Astrocyte (in vitro differentiated cells and primary cell): ENCODE data around the gene CXCR5. TPM values are rescaled to one million over a fixed set of nuclear protein-coding genes. Genes with fewer than 3 reads are reported as not detected.

Experiments used
- DNase-seq: peaks from one replicate; pipeline ENCODE4 v3.0.0-alpha.2; 2010; ENCODE audit warnings: low read depth
- FAIRE-seq: peaks from 2 replicates; lab custom pipeline; 2011; peaks lifted over from hg19 to GRCh38; lab: Jason Lieb, UNC
- H2AFZ ChIP-seq: 2 replicates; pipeline ENCODE4 v1.6.0; 2012; ENCODE audit warnings: low read depth, low read length, inconsistent platforms
- H3K27ac ChIP-seq: 2 replicates; pipeline ENCODE4 v1.5.1; 2011; ENCODE audit warnings: low read depth, low read length, inconsistent platforms
- H3K27me3 ChIP-seq: 2 replicates; pipeline ENCODE4 v1.6.0; 2011; ENCODE audit warnings: low read length, inconsistent platforms; ENCODE audit not compliant: insufficient read depth
- H3K36me3 ChIP-seq: 2 replicates; pipeline ENCODE4 v1.5.1; 2011; ENCODE audit warnings: low read length, inconsistent platforms; ENCODE audit not compliant: insufficient read depth
- H3K4me1 ChIP-seq: 2 replicates; pipeline ENCODE4 v1.5.1; 2011; ENCODE audit warnings: low read length, inconsistent platforms; ENCODE audit not compliant: insufficient read depth
- H3K4me2 ChIP-seq: 2 replicates; pipeline ENCODE4 v1.6.0; 2012; ENCODE audit warnings: low read length, inconsistent platforms
- H3K4me3 ChIP-seq: 2 replicates; pipeline ENCODE4 v1.5.1; 2011; ENCODE audit warnings: low read depth, mild to moderate bottlenecking, low read length, inconsistent platforms; ENCODE audit not compliant: insufficient read depth
- H3K79me2 ChIP-seq: 2 replicates; pipeline ENCODE4 v1.6.0; 2012; ENCODE audit warnings: mild to moderate bottlenecking, low read length, inconsistent platforms; ENCODE audit not compliant: insufficient read depth
- H3K9ac ChIP-seq: 2 replicates; pipeline ENCODE4 v1.6.0; 2012; ENCODE audit warnings: mild to moderate bottlenecking, low read length, inconsistent platforms
- H3K9me3 ChIP-seq: 2 replicates; pipeline ENCODE4 v1.5.1; 2012; ENCODE audit warnings: low read depth, mild to moderate bottlenecking, low read length, inconsistent platforms; ENCODE audit not compliant: insufficient read depth
- H4K20me1 ChIP-seq: 2 replicates; pipeline ENCODE4 v1.6.0; 2012; ENCODE audit warnings: low read length, inconsistent platforms; ENCODE audit not compliant: insufficient read depth
- H3K27ac Mint-ChIP-seq: one replicate; pipeline ENCODE4 v1.8.0; 2021; ENCODE audit warnings: mild to moderate bottlenecking, mixed read lengths; ENCODE audit not compliant: unreplicated experiment
- H3K27me3 Mint-ChIP-seq: one replicate; pipeline ENCODE4 v1.8.0; 2021; ENCODE audit warnings: low read depth, mixed read lengths; ENCODE audit not compliant: unreplicated experiment
- H3K36me3 Mint-ChIP-seq: one replicate; pipeline ENCODE4 v1.8.0; 2021; ENCODE audit warnings: low read depth, mixed read lengths; ENCODE audit not compliant: unreplicated experiment
- H3K4me1 Mint-ChIP-seq: one replicate; pipeline ENCODE4 v1.8.0; 2021; ENCODE audit warnings: low read depth, mixed read lengths; ENCODE audit not compliant: unreplicated experiment
- H3K4me3 Mint-ChIP-seq: one replicate; pipeline ENCODE4 v1.8.0; 2021; ENCODE audit warnings: mild to moderate bottlenecking, moderate library complexity, mixed read lengths; ENCODE audit not compliant: unreplicated experiment
- H3K9me3 Mint-ChIP-seq: one replicate; pipeline ENCODE4 v1.8.0; 2021; ENCODE audit warnings: mild to moderate bottlenecking, mixed read lengths; ENCODE audit not compliant: unreplicated experiment
- EZH2 ChIP-seq: IDR thresholded peaks from 2 replicates; pipeline ENCODE4 v1.6.1; 2012; ENCODE audit warnings: mild to moderate bottlenecking, low read length, inconsistent platforms; ENCODE audit not compliant: insufficient read depth
- total RNA-seq: library from RNA; stranded (reverse); gene quantifications from 2 replicates; pipeline ENCODE4 v1.2.1, GENCODE V29; 2021
- TF ChIP-seq, protein P1 (sequence below): IDR thresholded peaks from 2 replicates; pipeline ENCODE4 v1.5.1; 2011; ENCODE audit warnings: low read depth, mild to moderate bottlenecking, inconsistent platforms, low read length, moderate library complexity; ENCODE audit not compliant: insufficient read depth

Gene CXCR5
- total RNA-seq, 1 donor from 2014 or later = 0.07 TPM

DNA sequence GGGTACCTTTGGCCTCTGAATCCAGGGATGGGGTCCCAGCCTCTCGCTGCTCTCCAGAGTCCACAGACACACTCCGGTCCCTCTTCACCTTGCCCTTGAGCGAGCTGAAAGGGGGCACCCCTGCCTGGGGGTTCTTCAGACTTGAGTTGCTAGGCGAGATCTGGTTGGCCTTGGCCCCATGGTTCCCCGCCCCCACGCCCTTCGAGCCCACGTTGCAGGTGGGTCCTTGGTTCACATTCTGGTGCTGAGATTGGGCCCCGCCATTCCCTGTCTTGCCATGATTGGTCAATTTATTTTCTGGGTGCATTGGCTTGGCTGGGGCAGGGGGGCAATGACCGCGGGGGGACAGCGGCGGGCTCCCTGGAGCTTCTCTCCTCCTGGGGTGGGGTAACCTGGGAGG is 24.6 kb downstream of the CXCR5 start:
- peak overlapping the region; percentile 50 for H3K4me2 ChIP-seq
- peaks cover 75% of the 10 kb centered on the region for H3K79me2 ChIP-seq
- H3K36me3 ChIP-seq = peaks cover 23% of the 10 kb centered on the region

GRCh38 chr11:118908901-118909618 is 25.4 kb downstream of the CXCR5 start:
- peaks cover 75% of the 10 kb centered on the region for H3K79me2 ChIP-seq

More for the DNA sequence above, 24.6 kb downstream of the CXCR5 start:
- Mint-ChIP-seq H3K36me3 (peaks cover 8% of the 10 kb centered on the region), H3K27me3 (no peaks in the 10 kb centered on the region), H3K4me3 (no peak overlapping the region), H3K9me3 (no peaks in the 10 kb centered on the region), H3K4me1 (peaks cover 51% of the 10 kb centered on the region), H3K27ac (peak overlapping the region; percentile 72)
- peaks cover 59% of the 10 kb centered on the region for H3K4me1 ChIP-seq
- no peak overlapping the region for H3K9ac ChIP-seq
- H2AFZ ChIP-seq = no peak overlapping the region
- H3K27ac ChIP-seq = no peak overlapping the region
- H3K4me3 ChIP-seq = no peak overlapping the region
- no peaks in the 10 kb centered on the region for H3K27me3 ChIP-seq
- DNase-seq (no peak), FAIRE-seq (no peak)
- no peaks in the 10 kb centered on the region for H3K9me3 ChIP-seq
- TF ChIP-seq, protein P1, sequence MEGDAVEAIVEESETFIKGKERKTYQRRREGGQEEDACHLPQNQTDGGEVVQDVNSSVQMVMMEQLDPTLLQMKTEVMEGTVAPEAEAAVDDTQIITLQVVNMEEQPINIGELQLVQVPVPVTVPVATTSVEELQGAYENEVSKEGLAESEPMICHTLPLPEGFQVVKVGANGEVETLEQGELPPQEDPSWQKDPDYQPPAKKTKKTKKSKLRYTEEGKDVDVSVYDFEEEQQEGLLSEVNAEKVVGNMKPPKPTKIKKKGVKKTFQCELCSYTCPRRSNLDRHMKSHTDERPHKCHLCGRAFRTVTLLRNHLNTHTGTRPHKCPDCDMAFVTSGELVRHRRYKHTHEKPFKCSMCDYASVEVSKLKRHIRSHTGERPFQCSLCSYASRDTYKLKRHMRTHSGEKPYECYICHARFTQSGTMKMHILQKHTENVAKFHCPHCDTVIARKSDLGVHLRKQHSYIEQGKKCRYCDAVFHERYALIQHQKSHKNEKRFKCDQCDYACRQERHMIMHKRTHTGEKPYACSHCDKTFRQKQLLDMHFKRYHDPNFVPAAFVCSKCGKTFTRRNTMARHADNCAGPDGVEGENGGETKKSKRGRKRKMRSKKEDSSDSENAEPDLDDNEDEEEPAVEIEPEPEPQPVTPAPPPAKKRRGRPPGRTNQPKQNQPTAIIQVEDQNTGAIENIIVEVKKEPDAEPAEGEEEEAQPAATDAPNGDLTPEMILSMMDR = no peak
- no peak for TF ChIP-seq EZH2
- peaks cover 48% of the 10 kb centered on the region for H4K20me1 ChIP-seq

More at GRCh38 chr11:118908901-118909618, 25.4 kb downstream of the CXCR5 start:
- no peak for TF ChIP-seq EZH2
- TF ChIP-seq, protein P1 = no peak
- FAIRE-seq (no peak), DNase-seq (peak; percentile 86)
- Histone ChIP-seq H3K27me3 (no peaks in the 10 kb centered on the region), H4K20me1 (peaks cover 41% of the 10 kb centered on the region), H3K27ac (peak overlapping the region; percentile 98), H3K9ac (peak overlapping the region; percentile 86), H3K4me3 (peak overlapping the region; percentile 48), H2AFZ (no peak overlapping the region), H3K36me3 (peaks cover 17% of the 10 kb centered on the region), H3K4me1 (peaks cover 66% of the 10 kb centered on the region), H3K9me3 (no peaks in the 10 kb centered on the region), H3K4me2 (peak overlapping the region; percentile 92)
- Mint-ChIP-seq H3K4me1 (peaks cover 53% of the 10 kb centered on the region), H3K36me3 (peaks cover 8% of the 10 kb centered on the region), H3K27me3 (no peaks in the 10 kb centered on the region), H3K9me3 (no peaks in the 10 kb centered on the region), H3K27ac (peak overlapping the region; percentile 93), H3K4me3 (peak overlapping the region; percentile 69)
